Measurements from ENCODE around the gene CACNA1C. TPM values are rescaled to one million over a fixed set of nuclear protein-coding genes. Genes with fewer than 3 reads are reported as not detected.

Gene CACNA1C
- total RNA-seq, 2 experiments from 2014 or later = 0.05 to 0.08 TPM

DNA sequence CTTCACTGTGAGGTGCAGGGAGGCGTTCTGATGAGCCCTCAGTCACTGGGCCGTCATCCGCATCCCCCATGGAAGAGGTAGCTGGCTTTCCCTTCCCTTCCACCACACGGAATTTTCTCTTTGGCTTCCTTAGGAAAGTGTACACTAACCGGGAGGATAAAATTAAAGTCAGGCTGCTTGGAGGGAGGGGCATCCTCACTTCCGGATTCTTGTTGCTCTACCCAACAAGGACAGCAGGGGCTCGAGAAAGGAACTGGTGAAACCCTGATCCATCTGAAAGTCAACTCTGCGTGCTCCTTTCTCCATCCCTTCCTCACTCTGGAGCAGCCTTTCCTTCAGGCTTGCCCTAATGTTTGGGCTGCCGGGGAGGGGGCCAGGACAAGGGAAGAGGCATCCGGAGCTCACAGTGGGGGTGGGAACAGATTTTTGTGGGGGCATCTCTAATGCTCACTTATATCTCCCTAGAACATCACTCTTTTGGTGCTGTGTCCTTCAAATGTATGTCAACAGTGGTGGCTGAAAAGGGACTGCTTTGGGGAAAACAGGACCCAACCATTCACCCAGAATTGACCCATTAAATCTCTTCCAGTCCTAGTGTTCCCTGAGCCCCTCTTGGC lies 640.6 kb downstream of the CACNA1C start:
- Histone ChIP-seq H3K4me1 (ENCODE audit: insufficient read depth, low read length) (peaks cover 31% of the 10 kb centered on the region), H3K27me3 (ENCODE audit: control insufficient read depth in 1 of 2, insufficient read depth in 2 of 2, low read length in 2 of 2) (peaks cover 0 to 5% of the 10 kb centered on the region in 2 experiments), H3K27ac (ENCODE audit: low read depth in 1 of 2, low read length in 2 of 2) (no peak overlapping the region), H3K9me3 (ENCODE audit: control insufficient read depth in 1 of 2, insufficient read depth in 1 of 2, low read length in 2 of 2) (no peaks in the 10 kb centered on the region), H3K4me3 (ENCODE audit: low read length) (no peak overlapping the region), H3K36me3 (ENCODE audit: insufficient read depth, low read length) (no peaks in the 10 kb centered on the region)
- H3K27me3 Mint-ChIP-seq = peaks cover 19% of the 10 kb centered on the region
- H3K36me3 Mint-ChIP-seq (ENCODE audit: low read depth) = peaks cover 14% of the 10 kb centered on the region
- ATAC-seq (ENCODE audit: poor library complexity) = peak; percentile 16
- CTCF ChIA-PET = interaction anchor here (1.7 kb wide), 1 partner anchor 90 kb away, joined by 5 read pairs; no protein-coding TSS in a partner anchor
- peaks cover 49% of the 10 kb centered on the region for H3K4me1 Mint-ChIP-seq (ENCODE audit: low read depth)
- H3K4me3 Mint-ChIP-seq = peak overlapping the region; percentile 97
- TF ChIP-seq CTCF (IDR thresholded peaks at IDR 0.05) = peak; percentile 28
- POLR2A ChIA-PET = interaction anchor here (1.1 kb wide), 1 partner anchor 103 kb away, joined by 3 read pairs; no protein-coding TSS in a partner anchor
- H3K27ac Mint-ChIP-seq = peak overlapping the region; percentile 18
- DNase-seq = peak in 3 of 14 experiments; percentile 25 to 40 (median 26)
- no peaks in the 10 kb centered on the region for H3K9me3 Mint-ChIP-seq
- intact Hi-C loops (cut with DNase I, micrococcal nuclease) = loop anchor here in 1 of 2 experiments (5.0 to 10.0 kb wide), 3 partner anchors 119 to 899 kb away; partner anchors contain the start of genes ITFG2 and TULP3

GRCh38 chr12:2693980-2694610 lies 641.3 kb downstream of the CACNA1C start:
- no peak for DNase-seq
- H3K4me1 Mint-ChIP-seq (ENCODE audit: low read depth) = peaks cover 46% of the 10 kb centered on the region
- Histone ChIP-seq H3K9me3 (ENCODE audit: control insufficient read depth in 1 of 2, insufficient read depth in 1 of 2, low read length in 2 of 2) (no peaks in the 10 kb centered on the region), H3K4me1 (ENCODE audit: insufficient read depth, low read length) (peaks cover 31% of the 10 kb centered on the region), H3K27me3 (ENCODE audit: control insufficient read depth in 1 of 2, insufficient read depth in 2 of 2, low read length in 2 of 2) (peaks cover 0 to 10% of the 10 kb centered on the region in 2 experiments), H3K27ac (ENCODE audit: low read depth in 1 of 2, low read length in 2 of 2) (no peak overlapping the region), H3K36me3 (ENCODE audit: insufficient read depth, low read length) (no peaks in the 10 kb centered on the region), H3K4me3 (ENCODE audit: low read length) (no peak overlapping the region)
- peaks cover 25% of the 10 kb centered on the region for H3K27me3 Mint-ChIP-seq
- H3K27ac Mint-ChIP-seq = no peak overlapping the region
- no peak for TF ChIP-seq CTCF (IDR thresholded peaks at IDR 0.05)
- POLR2A ChIA-PET = interaction anchor here (1.1 kb wide), 1 partner anchor 102 kb away, joined by 3 read pairs; no protein-coding TSS in a partner anchor
- intact Hi-C loops (cut with DNase I, micrococcal nuclease) = loop anchor here in 1 of 2 experiments (5.0 to 10.0 kb wide), 3 partner anchors 118 to 899 kb away; partner anchors contain the start of genes ITFG2 and TULP3
- peaks cover 14% of the 10 kb centered on the region for H3K36me3 Mint-ChIP-seq (ENCODE audit: low read depth)
- no peaks in the 10 kb centered on the region for H3K9me3 Mint-ChIP-seq
- ATAC-seq (ENCODE audit: poor library complexity) = no peak
- peak overlapping the region; percentile 97 for H3K4me3 Mint-ChIP-seq
- CTCF ChIA-PET = interaction anchor here (1.7 kb wide), 1 partner anchor 90 kb away, joined by 5 read pairs; no protein-coding TSS in a partner anchor

- ChIA-PET POLR2A (no interaction called here), CTCF (no interaction called here)
- no peak overlapping the region for H3K27ac Mint-ChIP-seq
- Histone ChIP-seq H3K27me3 (ENCODE audit: control insufficient read depth in 1 of 2, insufficient read depth in 2 of 2, low read length in 2 of 2) (peaks cover 0 to 10% of the 10 kb centered on the region in 2 experiments), H3K36me3 (ENCODE audit: insufficient read depth, low read length) (no peaks in the 10 kb centered on the region), H3K9me3 (ENCODE audit: control insufficient read depth in 1 of 2, insufficient read depth in 1 of 2, low read length in 2 of 2) (no peaks in the 10 kb centered on the region), H3K27ac (ENCODE audit: low read depth in 1 of 2, low read length in 2 of 2) (no peak overlapping the region), H3K4me3 (ENCODE audit: low read length) (no peak overlapping the region), H3K4me1 (ENCODE audit: insufficient read depth, low read length) (peaks cover 12% of the 10 kb centered on the region)
- no peak for TF ChIP-seq CTCF (IDR thresholded peaks at IDR 0.05)
- ATAC-seq (ENCODE audit: poor library complexity) (no peak), DNase-seq (no peak)
- peaks cover 25% of the 10 kb centered on the region for H3K4me1 Mint-ChIP-seq (ENCODE audit: low read depth)
- H3K36me3 Mint-ChIP-seq (ENCODE audit: low read depth) = peaks cover 8% of the 10 kb centered on the region
- H3K4me3 Mint-ChIP-seq = no peak overlapping the region
- H3K27me3 Mint-ChIP-seq = peaks cover 30% of the 10 kb centered on the region
- no peaks in the 10 kb centered on the region for H3K9me3 Mint-ChIP-seq
- intact Hi-C loops (cut with DNase I, micrococcal nuclease) = loop anchor here in 1 of 2 experiments (5.0 to 10.0 kb wide), 2 partner anchors 386 to 901 kb away; no protein-coding TSS in a partner anchor
Measured at GRCh38 chr12:2696136-2696535, 643.3 kb downstream of the CACNA1C start.

Measured in CD4-positive, alpha-beta T cell (primary cell).